ENCODE measurements around the gene ARHGAP20. TPM values are rescaled to one million over a fixed set of nuclear protein-coding genes. Genes with fewer than 3 reads are reported as not detected.

Gene ARHGAP20
- total and polyA plus RNA-seq, 2 experiments from 2014 or later = 0.30 to 0.35 TPM

GRCh38 chr11:110599207-110599606 lies 113.0 kb downstream of the ARHGAP20 start:
- H3K9me3 ChIP-seq (ENCODE audit: low read depth) = no peaks in the 10 kb centered on the region
- TF ChIP-seq CTCF (IDR thresholded peaks at IDR 0.05; ENCODE audit: low read depth, low read length) = no peak
- no peak overlapping the region for H3K4me3 ChIP-seq
- H3K27me3 ChIP-seq = no peaks in the 10 kb centered on the region
- no peak for DNase-seq (ENCODE audit: low read depth in 1 of 2, low spot score in 1 of 2)
- H3K36me3 ChIP-seq = no peaks in the 10 kb centered on the region
- H3K4me1 ChIP-seq (ENCODE audit: low read depth) = no peaks in the 10 kb centered on the region
- H3K27ac ChIP-seq = no peak overlapping the region

GRCh38 chr11:110598725-110599124 lies 113.5 kb downstream of the ARHGAP20 start:
- H3K27me3 ChIP-seq = no peaks in the 10 kb centered on the region
- H3K36me3 ChIP-seq = no peaks in the 10 kb centered on the region
- no peak for TF ChIP-seq CTCF (IDR thresholded peaks at IDR 0.05; ENCODE audit: low read depth, low read length)
- H3K4me3 ChIP-seq = no peak overlapping the region
- no peaks in the 10 kb centered on the region for H3K4me1 ChIP-seq (ENCODE audit: low read depth)
- no peak overlapping the region for H3K27ac ChIP-seq
- H3K9me3 ChIP-seq (ENCODE audit: low read depth) = no peaks in the 10 kb centered on the region
- no peak for DNase-seq (ENCODE audit: low read depth in 1 of 2, low spot score in 1 of 2)

GRCh38 chr11:110587972-110588371 lies 124.3 kb downstream of the ARHGAP20 start:
- no peaks in the 10 kb centered on the region for H3K27me3 ChIP-seq
- TF ChIP-seq CTCF (IDR thresholded peaks at IDR 0.05; ENCODE audit: low read depth, low read length) = no peak
- H3K4me3 ChIP-seq = no peak overlapping the region
- peaks cover 2% of the 10 kb centered on the region for H3K4me1 ChIP-seq (ENCODE audit: low read depth)
- no peaks in the 10 kb centered on the region for H3K9me3 ChIP-seq (ENCODE audit: low read depth)
- peak in 1 of 2 donors; percentile 52 for DNase-seq (ENCODE audit: low read depth in 1 of 2, low spot score in 1 of 2)
- H3K27ac ChIP-seq = no peak overlapping the region
- H3K36me3 ChIP-seq = no peaks in the 10 kb centered on the region

GRCh38 chr11:110587129-110587528 lies 125.1 kb downstream of the ARHGAP20 start:
- H3K27me3 ChIP-seq = no peaks in the 10 kb centered on the region
- no peak overlapping the region for H3K27ac ChIP-seq
- H3K4me1 ChIP-seq (ENCODE audit: low read depth) = peaks cover 10% of the 10 kb centered on the region
- DNase-seq (ENCODE audit: low read depth in 1 of 2, low spot score in 1 of 2) = no peak
- H3K36me3 ChIP-seq = no peaks in the 10 kb centered on the region
- H3K4me3 ChIP-seq = no peak overlapping the region
- no peaks in the 10 kb centered on the region for H3K9me3 ChIP-seq (ENCODE audit: low read depth)
- TF ChIP-seq CTCF (IDR thresholded peaks at IDR 0.05; ENCODE audit: low read depth, low read length) = no peak

- no peak overlapping the region for H3K4me3 ChIP-seq
- H3K27ac ChIP-seq = no peak overlapping the region
- H3K9me3 ChIP-seq (ENCODE audit: low read depth) = no peaks in the 10 kb centered on the region
- no peak for DNase-seq (ENCODE audit: low read depth in 1 of 2, low spot score in 1 of 2)
- H3K27me3 ChIP-seq = no peaks in the 10 kb centered on the region
- peaks cover 10% of the 10 kb centered on the region for H3K4me1 ChIP-seq (ENCODE audit: low read depth)
- no peak for TF ChIP-seq CTCF (IDR thresholded peaks at IDR 0.05; ENCODE audit: low read depth, low read length)
- H3K36me3 ChIP-seq = no peaks in the 10 kb centered on the region
These were observed 128.1 kb downstream of the ARHGAP20 start for GRCh38 chr11:110584150-110584549.

Data from cardiac muscle cell (in vitro differentiated cells and primary cell).